Inflammatory macrophage treated with lipopolysaccharide for 1 hour (primary cell): Measurements from ENCODE around the gene CHKA.
A peak's percentile ranks its signal among the peaks of the same experiment; 100 is the strongest.

Experiments
- DNase-seq, 2 donors: peaks; one replicate each; pipeline ENCODE4 v3.0.0-alpha.2; 2020 to 2022

The CHKA gene

DNA sequence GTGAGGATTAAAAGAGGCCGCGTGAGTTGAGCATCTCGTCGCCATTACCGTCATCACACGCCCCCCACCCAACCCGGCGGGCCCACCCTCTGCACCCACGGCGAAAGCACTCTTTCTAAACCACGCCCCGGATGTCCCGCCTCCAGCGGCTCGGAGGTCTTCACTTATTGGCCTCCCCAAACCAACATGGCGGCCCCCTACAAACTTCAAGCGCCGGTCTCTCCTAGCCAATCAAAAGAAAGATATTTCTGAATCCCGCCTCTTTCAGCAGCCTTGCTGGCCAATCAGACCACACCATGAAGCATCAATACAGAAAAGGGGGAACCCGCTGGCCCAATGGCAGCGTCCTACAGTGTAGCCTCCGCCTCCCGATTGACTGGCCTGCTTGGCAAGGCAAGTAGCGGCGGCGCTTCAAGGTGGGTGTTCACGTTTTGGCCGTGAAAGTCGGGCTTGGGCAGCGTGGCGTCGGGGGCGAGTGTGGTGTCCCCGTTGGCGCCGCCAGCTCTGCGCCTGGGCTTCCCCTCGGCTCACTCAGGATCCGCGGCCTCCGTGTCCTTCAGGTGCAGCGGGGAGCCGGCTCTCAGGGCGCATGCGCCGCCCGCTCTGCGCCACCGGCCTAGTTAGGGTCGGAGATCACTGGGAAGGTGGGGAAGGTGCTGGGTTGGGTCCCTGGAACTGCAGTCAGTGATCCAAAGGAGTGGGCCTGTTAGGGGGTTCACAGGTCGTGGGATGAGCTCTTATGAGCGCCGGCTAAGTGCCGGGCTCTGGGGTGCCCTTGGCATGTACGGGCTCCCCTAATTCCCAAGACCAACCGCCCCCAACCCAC, 90.7 kb downstream of the CHKA start, which contains the start of gene NDUFS8:
TSS of gene NDUFS8 (plus strand) at position 364 of the 826 bp plus-strand sequence. CDS start 1,471 bp downstream, outside the sequence.
- peak; percentile 99 for DNase-seq

DNA sequence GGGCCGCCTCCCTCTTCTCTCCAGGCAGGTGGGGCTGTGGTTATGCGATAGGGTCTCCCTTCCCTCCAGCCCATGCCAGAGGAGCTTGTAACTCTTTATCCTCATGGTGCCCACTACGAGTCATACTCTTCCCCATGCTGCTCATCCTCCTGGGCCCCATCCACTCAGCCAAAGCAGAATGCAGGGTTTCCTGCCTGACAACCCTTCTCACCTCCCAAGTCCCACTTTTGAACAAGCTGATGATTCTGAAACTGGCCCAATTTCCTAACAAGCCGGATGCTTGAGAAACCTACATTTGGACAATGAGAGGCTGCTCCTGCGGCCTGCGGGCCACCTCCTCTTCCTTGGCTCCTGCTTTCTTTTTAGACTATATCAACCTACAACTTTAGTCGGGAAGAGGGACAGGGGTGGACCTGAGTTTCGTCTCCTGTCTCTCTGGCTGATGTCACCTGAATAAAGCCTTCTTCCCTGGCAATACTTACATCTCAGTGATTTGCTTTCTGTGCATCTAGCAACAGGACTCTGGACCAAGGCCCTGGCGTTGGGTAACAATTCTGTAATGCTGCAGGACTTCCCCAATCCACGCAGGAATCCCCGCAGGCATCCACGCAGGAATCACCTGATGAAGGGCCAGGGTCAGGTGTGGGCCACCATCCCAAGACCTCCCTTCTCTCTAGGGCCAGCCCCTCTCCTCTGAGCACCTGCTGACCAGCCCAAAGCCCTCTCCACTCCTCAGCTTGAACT, 92.2 kb downstream of the CHKA start:
- DNase-seq, result peak; percentile 16 to 56

DNA sequence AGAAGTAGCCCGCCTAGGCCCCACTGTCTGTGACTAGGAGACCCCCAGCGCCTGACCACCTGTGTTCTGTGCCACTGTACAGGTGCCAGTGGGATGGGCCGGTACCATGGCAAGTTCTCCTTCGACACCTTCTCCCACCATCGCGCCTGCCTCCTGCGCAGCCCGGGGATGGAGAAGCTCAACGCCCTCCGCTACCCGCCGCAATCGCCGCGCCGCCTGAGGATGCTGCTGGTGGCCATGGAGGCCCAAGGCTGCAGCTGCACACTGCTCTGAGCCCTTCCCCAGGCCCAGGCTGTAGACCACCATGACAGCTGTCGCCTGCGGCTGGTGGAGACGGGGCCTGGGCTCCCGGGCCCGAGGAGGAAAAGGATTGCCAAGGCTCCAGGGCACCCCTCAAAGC, 93.5 kb downstream of the CHKA start:
- DNase-seq, result no peak

DNA sequence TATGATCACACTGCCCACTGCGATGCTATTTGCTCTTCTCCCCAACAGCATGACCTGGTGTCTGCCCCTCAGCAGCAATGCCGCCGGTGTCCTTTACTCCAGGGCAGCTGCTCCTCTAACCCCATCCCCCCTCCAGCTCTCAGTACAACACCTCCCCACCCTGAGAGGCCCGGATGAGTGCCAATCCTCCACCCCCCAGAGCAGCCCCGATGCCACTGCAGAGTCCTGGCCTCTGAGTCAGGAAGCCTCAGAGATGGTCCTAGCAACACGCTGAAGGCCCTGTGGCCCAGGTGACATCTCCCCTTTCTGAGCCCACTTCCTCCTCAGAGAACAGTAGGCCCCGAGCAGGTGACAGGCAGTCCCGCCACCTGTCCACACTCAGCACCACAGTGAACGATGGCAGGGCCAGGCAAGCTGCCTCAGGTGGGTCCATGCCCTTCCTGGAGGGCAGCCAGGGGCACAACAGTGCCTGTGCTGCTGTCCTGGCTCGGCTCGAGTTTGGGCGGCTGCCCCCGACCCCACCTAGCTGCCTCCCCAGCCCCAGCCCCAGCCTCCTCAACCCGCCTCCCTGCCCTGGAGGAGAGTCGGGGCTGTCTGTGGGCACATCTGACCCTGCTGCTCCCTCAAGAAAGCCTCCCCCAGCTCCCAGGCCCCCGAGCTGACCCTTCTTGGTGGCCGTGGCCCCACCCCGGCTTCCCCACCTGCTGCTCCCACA, 94.6 kb downstream of the CHKA start:
- no peak for DNase-seq

DNA sequence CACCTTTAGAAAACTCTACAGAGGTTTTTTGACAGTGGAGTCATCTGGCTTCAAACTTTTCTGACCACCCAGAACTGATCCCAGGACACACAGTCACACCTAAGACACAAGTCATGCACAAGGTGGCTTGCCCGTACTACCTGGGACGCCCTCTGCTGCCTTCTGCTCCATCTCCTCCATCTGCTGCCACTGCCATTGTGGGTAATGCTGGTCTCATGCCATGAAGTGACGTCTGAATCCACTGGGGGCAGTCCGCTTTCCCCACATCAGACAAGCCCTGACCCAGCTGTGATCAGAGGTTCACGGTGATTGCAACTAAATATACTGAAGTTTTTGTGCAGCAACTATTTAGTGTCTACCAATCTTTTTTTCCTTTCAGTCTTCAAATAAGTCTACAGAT, 96.1 kb downstream of the CHKA start:
- DNase-seq, result no peak

DNA sequence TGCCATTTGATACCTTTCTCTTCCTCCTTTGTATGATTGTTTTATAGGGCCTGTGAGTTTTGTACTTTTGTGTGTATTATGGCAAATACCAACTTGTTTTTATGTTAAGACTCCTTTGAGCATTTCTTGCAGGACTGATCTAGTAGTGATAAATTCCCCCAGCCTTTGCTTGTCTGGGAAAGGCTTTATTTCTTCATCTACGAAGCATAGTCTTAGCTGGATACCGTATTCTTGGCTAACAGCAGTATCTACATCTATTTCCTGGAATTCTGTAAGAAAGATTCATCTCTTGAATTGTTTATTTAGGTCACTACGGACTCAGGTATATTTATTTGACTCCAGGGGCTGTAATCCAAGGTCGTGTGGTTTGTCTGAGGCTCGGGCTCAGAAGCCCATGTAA, 96.7 kb downstream of the CHKA start:
- no peak for DNase-seq

DNA sequence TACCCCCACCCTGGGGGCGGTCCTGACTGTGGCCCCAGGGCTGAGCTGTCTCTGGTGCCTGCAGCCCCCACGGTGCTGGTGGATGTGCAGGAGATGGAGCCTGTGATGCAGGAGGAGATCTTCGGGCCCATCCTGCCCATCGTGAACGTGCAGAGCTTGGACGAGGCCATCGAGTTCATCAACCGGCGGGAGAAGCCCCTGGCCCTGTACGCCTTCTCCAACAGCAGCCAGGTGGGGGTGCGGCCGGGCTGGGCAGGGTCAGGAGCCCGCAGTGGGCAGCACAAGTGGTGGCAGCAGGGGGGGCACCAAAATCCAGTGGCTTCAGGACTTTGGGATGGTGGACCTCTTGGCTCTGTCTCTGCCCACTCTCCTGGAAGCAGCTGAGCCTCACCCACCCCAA, 98.7 kb downstream of the CHKA start:
- no peak for DNase-seq

DNA sequence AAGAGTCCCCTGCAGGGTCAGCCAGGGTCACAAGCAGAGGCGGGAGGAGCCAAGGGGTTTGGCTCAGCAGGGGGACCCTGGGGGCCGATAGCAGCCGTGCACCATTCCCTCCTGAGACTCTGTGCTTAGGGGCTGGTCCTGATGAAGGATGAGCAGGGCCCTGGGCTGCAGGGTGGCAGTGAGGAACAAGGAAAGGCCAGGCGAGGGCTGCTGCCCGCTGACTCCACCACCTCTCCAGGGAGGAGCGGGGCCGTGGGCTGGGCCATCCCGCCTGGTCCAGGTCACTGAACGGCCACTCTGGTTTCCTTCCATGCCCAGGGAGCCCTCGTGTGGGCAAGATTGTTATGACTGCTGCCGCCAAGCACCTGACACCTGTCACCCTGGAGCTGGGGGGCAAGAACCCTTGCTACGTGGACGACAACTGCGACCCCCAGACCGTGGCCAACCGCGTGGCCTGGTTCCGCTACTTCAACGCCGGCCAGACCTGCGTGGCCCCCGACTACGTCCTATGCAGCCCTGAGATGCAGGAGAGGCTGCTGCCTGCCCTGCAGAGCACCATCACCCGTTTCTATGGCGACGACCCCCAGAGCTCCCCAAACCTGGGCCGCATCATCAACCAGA, 99.9 kb downstream of the CHKA start:
- DNase-seq, result no peak

DNA sequence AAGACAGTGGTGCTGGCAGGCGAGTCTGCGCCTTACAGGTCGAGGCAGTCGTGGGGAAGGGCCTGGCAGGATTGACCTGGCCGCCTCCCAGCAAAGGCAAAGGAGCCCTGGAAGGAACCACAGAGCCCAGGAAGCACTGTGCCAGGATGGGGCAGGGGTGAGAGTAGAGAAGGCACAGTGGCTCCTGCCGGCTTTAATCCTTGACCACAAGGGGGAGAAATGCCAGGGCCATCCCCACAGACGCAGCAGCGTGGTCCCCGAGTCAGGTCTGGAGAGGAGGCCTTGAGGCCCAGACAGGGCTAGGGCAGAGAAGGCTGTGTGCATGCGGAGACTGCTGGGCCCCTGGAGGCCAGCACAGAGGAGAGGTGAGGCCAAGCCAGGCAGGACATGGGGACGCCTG, 100.6 kb downstream of the CHKA start:
- no peak for DNase-seq

DNA sequence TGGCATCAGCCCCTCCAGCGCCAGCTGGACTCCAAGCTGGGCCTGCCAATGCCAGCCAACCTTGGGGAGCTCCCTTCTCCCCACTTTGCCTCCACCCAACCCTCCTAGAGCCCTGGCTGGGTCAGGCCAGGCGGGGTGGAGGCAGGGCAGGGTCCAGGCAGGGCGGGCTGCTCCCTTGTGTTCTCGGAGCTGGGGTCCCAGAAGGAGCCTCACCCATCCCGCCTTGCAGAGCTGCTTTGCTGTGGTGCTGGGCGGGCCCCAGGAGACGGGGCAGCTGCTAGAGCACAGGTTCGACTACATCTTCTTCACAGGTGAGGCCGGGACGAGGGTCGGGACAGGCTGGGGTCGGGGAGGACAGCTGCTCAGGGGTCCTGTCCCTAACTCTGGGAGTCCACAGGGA, 101.7 kb downstream of the CHKA start:
- DNase-seq, result no peak

DNA sequence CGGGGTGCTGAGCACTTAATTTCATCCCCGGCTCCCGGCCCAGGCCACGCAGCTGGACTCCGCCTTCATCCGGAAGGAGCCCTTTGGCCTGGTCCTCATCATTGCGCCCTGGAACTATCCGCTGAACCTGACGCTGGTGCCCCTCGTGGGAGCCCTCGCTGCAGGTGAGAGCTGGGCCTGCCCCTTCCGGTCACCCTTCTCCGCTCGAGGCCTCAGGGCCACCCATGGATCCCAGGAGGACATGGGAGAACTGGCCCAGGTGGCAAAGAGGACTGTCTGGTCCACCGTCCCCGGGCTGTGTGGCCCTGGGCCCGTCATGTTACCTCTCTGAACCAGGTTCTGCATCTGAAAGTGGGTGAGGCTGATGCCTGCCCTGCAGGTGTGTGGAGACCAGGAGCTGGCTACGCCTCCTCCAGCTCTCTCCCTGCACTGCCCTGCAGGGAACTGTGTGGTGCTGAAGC, 102.4 kb downstream of the CHKA start:
- DNase-seq, result no peak

DNA sequence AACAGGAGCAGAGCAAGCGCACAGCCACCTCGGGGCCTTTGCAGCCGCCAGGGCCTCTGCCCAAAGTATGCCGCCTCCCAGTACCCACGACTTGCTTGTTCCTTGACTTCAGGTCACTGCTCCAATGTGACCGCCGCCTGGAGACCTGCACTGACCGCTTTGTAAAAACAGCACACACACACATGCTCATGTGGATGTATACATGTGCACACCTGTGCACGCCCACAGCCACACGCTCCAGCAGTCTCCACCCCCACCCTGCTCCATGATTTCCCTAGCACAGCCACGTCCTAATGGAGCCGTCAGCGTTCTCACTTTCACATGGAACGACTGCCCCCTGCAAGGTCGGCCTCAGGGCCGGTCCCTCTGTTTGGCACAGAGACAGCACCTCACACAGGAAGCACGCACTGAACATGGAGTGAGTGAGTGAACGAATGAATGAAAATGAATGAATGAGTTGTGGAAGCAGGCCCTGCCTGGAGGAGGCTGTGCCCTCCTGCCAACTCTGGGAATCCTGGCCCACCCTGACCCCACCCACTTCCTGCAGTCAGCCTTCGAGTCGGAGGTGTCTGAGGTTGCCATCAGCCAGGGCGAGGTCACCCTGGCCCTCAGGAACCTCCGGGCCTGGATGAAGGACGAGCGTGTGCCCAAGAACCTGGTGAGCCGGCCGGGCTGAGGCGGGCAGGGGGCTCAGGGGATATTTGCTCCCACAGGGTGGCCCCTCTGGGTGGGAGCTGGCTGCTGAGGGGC, 103.0 kb downstream of the CHKA start:
- no peak for DNase-seq

DNA sequence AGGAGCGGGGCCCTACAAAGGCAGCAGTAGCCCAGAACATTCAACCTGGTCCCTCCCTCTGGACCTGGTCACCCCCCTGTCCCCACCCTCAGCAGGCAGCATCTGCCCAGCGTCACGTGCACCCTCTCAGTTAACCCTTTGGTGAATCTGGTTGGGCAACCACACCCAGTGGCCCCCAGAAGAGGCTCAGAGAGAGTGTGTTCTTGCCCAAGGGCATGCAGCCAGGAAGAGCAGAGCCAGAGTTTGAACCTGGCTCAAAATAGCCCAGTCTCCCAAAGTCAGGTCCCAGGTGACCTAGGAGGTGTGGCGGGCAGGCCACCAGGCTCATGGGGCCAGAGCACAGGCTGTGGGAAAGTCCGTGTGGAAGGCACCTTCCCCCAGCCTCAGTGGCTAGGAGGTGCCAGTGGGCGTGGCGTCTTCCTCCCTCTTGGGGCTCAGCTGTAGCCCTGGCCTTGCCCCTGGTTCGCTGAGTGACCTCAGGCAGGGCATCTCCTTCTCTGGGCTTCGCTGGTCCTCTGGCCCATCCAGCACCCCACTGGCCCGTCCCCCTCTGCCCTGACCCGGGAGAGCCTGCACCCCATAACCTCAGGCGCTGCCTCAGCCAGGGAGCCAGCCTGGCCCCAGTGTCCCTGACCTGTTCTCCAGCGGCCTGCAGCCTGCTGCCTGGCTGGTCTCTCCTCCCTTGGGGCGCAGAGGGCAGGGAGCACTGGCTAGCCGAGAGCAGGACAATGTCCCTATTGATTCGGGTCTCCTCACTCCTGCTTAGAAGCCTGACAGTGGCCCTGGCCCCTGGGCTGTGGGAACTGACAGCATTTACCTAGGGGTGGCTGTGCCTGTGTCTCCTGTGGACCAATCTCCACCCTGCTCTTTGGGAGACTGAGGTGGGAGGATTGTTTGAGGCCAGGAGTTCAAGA, 104.0 kb downstream of the CHKA start:
- DNase-seq, result no peak

DNA sequence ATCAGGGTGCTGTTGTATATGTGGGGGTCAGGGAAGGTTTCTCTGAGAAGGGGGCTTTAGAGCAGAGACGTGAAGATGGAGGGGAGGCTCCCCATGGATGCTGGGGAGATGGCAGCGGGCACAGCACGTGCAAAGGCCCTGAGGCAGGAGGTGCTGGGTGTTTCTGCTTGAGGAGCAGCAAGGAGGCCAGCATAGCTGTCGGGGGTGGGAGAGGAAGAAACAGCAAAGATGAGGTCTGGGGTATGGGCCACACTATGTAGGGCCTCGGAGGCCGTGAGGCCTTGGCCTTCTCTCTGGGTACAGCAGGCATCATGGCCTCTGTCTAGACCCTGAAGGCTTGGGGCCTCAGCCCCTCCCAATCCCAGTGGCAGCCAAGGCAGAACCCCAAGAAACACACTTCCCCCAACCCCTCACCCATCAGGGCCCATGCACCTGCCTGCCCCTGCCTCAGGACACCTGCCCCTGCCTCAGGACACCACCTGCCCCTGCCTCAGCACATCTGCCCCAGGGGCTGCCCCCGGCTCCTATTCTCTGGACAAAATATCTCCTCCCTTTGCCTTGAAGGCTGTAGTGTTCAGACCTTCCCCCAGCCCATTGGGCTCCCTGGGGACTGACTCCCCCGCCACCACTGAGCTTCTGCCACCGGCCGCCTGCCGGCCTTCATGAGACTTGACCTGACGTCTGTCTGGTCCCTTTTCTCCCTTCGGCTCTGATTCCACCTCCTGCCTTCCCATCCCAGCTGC, 104.9 kb downstream of the CHKA start:
- DNase-seq, result no peak

DNA sequence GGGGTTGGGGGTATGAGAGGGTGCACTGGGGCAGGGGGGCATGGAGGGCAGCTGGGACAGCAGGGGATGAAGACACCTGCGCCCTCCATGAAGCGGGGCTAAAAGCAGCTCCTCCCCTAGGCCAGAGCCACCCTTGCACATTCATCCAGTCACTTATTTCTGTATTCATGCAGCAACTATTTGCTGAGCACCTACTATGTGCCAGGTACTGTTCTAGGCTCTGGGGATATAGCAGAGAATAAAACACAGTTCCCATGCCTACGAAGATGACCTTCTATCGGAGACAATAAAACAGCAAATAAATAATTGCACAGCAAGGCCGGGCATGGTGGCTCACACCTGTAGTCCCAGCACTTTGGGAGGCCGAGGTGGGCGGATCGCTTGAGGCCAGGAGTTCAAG, 105.7 kb downstream of the CHKA start:
- DNase-seq, result no peak

DNA sequence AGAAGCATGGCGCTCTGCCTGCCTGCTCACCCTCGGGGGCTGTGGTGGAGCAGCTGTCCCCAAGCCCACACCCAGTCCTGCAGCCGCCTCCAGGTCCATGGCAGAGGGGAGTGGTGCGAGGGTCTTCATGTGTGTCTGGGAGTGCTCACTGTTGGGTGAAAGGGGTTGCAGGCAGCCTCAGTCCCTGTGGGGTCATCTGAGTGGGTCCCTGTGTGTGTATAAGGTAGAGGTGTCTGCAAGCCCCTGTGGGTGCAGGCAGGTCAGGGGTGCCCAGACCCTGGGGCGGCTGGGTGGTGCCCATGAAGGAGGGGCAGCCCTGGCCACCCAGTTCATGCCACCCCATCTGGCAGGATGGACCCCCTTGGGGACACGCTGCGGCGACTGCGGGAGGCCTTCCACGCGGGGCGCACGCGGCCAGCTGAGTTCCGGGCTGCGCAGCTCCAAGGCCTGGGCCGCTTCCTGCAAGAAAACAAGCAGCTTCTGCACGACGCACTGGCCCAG, 106.2 kb downstream of the CHKA start:
- no peak for DNase-seq

DNA sequence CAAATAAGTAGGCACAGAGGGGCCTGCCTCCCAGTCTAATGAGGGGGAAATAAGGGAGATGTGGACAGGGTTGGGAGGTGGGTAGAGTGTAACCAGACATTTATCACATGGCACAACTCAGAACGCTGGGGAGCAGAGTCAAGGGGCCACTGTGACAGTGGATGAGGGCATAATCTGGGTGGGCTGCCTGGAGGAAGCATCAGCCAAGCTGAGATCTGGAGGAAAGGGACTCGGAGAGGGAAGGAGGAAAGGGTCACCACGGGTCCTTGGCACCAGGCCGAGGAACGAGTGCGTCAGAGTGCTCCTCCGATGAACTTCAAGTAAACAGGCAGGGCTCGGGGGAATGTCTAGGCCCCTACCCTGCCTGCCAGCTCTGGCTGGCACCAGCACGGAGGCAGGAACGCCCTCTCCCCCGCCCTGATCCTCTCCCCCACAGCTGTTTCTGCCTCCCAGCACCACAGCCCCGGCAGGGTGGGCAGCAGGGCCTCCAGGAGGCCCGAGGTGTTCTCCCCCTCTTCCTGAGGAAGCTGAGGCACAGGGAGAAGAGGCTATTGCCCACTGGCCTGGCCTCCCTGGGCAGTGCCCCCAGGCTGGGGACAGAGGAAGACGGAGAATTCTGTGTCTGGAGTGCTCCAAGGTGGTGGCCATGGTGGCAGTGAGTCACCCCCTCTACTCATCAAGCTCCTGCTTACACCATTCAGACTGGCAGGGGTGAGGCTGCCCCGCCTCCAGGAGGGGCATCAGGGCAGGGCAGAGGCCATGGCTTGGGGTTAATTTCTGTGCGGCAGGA, 106.8 kb downstream of the CHKA start:
- peak; percentile 19 to 50 for DNase-seq

DNA sequence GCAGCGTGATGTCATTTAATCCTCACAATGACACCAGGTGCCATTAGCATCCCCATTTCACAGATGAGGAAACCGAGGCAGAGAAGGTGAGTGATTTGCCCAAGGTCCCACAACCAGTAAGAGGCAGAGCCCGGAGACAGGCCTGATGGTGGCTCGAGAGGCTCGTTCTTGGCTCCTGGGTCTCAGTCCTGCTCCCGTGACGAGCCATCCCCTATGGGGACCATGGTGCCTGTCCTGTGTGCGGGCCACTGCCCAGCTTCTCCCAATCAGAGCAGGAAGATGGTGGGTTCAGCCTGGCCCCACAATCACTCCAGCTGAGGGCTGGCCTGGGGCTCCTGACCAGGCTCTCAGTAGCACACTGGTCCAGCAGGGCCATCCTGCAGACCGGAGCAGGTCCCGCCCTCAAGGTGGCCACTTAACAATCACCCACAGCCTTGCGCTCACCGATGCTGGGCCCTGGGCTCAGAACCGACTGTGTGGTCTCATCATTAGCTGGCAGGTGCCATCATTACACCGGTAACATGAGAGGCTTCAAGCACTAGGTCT, 107.5 kb downstream of the CHKA start:
- DNase-seq, result no peak
